ENCODE measurements around the gene SLC52A3.
"Not testable (repeated sequence)": the region's sequence is repeated elsewhere in the genome, so short reads cannot be mapped to it uniquely, and the experiment has no call there.

Gene SLC52A3

DNA sequence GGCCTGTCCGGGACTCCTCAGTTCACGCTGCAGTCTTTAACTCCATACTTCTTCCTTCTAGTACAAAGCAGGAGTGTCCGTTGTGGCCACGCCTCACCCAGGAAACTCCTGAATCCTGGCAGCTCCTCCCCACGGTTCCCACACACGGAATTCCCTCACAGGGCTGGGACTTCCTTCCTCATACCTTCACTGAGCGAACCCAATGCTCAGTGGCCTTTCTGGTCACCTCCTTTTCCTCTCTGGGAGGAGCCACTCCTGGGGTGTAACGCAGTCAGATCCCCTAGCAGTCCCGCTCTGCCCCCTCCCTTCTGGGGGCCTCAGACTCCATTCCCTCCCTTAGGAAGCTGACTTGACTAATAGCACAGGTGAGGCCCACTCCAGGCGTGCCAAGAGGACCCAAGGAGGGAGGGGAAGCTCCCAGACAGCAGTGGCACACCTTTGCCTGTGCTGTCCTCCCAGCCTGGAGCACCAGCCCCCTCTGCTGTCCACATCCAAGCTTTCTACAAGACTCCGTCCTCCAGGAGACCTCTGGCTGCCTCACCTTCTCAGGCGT lies at the start of gene SLC52A3:
TSS of gene SLC52A3 (minus strand) at position 75 of the 553 bp plus-strand sequence. CDS start 2,726 bp downstream, outside the sequence.
- no peak for DNase-seq

DNA sequence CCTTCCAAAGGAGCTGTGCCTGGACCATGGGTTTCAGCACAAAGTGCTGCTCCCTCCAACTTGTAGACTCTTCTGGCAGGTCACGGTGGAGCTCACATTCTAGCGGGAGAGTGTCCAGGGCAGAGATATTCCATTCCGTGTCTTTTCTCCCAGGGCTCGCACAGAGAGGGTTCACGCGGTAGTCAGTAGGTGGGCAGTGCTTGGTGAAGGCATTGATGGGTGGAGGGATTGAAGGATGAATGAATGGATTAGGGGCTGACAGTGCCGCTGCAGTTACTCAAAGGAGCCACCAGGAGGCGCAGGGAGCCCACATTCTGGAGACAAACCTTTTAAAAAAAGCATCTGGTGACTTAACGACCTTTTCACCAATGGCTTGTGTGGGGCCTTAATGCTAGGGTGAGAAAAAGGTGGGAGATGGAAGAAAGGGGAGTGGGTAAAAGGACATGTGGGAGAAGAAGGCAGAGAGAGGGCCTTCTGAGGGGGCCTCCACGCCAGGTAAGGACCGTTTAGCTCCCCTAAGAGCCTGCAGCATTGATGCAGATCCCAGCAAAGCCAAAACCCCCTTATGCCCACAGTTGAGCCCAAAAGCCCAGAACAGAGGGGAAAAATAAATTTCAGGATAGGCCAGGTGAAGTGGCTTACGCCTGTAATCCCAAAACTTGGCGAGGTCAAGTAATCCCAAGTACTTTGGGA lies 47.8 kb upstream of the SLC52A3 start:
- peak; percentile 67 for DNase-seq

DNA sequence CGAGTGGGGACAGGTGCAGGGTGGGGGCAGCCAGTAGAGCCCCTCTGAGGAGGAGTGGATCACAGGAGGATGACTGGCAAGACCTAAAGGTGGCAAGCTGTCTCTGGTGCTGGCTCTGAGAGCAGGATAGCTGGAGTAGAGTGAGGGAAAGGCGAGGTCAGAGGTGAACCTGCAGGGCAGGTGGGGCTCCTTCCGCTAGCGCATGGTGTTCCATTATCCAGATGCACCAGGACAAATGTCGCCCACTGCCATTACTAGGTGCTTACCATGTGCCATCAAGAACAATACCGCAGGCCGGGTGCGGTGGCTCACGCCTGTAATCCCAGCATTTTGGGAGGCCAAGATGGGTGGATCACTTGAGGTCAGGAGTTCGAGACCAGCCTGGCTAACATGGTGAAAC lies 46.9 kb upstream of the SLC52A3 start:
- DNase-seq: no peak

DNA sequence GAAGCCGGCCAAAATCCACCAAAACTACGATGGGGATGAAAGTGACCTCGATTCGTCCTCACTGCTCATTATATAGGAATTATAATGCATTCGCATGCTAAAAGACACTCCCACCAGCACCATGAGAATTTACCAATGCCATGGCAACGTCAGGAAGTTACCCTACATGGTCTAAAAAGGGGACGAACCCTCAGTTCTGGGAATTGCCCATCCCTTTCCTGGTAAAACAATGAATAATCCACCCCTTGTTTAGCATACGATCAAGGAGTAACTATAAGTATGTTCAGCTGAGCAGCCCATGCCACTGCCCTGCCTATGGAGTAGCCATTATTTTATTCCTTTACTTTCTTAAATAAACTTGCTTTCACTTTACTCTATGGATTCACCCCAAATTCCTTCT lies 45.1 kb upstream of the SLC52A3 start:
- no peak for DNase-seq

DNA sequence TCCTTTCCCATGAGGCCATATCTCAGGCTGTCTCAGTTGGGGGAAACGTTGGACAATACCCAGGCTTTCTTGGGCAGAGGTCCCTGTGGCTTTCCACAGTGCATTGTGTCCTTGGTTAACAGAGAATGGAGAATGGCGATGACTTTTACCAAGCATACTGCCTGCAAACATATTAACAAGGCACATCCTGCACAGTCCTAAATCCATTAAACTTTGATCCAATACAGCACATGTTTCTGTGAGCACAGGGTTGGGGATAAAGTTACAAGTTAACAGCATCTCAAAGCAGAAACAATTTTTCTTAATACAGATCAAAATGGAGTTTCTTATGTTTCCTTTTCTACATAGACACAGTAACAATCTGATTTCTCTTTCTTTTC lies 44.1 kb upstream of the SLC52A3 start:
- not testable (repeated sequence) for DNase-seq

DNA sequence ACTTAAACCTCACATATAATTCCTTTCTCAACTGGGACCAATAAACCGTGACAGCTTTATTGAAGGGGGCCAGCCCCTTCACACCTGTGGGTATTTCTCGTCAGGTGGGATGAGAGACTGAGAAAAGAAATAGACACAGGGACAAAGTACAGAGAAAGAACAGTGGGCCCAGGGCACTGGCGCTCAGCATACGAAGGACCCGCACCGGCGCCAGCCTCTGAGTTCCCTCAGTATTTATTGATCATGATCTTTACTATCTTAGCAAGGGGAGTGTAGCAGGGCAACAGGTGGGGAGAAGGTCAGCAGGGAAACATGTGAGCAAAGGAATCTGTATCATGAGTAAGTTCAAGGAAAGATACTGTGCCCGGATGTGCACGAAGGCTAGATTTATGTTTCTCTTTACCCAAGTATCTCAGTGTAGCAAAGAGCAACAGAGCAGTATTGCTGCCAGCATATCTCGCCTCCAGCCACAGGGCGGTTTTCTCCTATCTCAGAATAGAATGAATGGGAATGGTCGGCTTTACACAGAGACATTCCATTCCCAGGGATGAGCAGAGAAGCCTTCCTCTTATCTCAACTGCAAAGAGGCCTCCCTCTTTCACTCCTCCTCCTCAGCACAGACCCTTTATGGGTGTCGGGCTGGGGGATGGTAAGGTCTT lies 43.6 kb upstream of the SLC52A3 start:
- not testable (repeated sequence) for DNase-seq

DNA sequence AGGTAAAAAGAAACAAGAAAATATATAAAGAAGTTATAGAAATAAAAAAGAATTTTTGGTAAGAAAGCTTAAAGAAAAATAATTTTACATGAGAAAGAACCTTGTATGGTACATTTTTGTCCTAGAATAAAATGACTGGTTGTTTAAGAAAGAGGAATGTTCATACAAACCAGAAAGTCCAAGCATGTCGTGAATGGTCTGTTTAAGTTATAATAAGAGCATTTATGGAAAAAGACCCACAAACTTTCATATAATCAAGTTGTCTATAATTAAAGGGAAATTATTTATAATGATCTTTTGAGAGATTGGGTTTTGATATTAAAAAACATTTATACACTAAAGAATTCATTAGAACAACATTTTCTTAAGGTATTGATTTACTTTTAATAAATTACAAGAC lies 37.4 kb upstream of the SLC52A3 start:
- no peak for DNase-seq

DNA sequence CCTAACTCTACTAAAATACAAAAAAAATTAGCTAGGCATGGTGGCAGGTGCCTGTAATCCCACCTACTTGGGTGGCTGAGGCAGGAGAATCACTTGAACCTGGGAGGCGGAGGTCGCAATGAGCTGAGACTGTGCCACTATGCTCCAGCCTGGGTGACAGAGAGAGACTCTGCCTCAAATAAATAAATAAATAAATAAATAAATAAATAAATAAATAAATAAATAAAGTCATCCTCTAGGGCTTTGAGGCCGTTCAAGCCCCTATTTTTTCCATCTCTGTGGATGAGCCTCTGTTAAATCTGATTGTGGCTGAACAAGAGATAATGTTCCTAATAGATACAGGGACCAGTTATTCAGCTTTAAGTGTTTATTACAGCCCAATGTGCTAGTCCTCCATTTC lies 33.4 kb upstream of the SLC52A3 start:
- DNase-seq: no peak

DNA sequence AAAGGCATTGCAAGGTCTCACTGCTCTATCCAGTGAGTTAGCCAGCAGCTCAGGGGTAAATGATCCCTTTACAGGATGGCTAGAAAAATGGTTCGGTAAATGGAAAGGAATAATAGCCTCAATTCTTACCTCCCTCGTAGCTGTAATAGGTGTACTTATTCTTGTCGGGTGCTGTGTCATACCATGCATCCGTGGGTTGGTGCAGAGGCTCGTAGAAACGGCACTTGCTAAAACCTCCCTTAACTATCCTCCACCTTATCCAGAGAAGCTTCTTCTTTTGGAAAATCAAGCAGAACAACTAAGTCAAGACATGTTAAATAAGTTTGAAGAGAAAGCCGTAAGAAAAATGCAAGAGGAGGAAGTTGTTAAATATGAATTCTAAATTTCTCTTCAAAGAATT lies 31.7 kb upstream of the SLC52A3 start:
- not testable (repeated sequence) for DNase-seq

DNA sequence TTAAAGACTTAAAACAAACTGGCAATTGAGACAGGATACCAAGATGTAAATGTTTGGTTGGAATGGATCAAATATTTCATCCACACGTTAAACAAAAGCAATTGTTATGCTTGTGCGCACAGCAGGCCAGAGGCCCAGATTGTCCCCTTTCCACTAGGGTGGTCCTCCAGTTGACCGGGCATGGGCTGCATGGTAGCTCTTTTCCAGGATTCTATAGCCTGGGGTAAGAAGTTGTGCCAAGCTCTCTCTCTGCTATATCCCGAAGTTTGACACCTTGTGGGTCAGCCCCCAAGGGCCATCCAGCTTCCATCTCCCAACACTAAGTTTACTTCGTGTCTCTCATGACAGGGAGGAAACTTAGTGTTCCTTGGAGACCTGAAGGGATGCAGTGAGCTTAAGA lies 30.4 kb upstream of the SLC52A3 start:
- DNase-seq: not testable (repeated sequence)

DNA sequence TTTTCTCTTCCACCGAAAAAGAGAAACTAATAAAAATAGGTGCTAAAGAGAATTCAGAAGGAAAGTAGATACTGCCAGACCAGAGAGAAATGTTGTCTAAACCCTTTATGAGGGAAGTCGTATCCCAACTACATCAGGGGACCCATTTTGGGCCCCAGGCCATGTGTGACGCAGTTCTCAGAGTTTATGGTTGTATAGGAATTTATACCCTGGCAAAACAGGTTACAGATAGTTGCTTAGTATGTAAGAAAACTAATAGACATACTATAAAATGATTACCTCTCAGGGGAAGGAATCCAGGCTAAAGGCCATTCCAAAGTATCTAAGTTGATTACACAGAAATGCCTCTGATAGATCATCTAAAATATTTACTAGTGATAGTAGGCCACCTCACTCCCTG lies 28.6 kb upstream of the SLC52A3 start:
- DNase-seq: no peak

DNA sequence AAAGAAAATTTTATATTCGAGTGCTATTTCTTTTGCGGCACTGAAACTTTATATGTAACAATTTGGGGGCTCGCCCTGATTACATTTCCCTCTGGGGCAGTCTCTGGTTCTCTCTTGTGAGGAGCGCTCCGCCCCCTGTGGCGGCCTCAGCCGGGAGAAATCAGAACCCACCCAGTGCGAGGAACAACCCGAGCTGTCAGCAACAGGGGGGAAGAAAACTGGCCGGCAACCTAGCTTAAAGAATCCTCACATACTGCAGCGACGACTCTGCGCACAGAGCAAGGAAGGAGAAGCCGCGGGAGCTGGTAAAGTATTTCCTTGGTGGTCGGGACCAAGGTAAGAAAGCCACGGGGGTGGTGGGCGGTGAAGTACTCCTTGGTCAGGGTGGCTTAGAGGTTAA lies 23.9 kb upstream of the SLC52A3 start:
- DNase-seq: no peak

DNA sequence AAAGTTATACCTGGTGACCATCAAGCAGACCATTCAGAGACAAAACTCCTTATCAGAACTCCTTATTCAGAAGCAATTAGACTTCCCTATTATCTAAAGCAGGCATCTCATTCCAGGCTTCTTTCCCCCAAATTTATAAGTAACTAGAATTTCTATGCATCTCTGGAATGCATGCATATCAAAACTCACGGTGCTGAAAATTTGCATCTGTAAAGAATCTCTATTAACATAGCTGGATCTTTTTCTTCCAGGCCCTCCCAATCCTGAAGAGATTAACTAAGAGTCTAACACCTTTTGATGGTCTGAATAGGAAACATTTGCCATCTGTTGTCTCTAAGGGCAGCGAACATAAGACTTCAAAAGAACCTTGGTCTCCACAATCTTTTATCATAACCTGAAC lies 22.8 kb upstream of the SLC52A3 start:
- DNase-seq: no peak

DNA sequence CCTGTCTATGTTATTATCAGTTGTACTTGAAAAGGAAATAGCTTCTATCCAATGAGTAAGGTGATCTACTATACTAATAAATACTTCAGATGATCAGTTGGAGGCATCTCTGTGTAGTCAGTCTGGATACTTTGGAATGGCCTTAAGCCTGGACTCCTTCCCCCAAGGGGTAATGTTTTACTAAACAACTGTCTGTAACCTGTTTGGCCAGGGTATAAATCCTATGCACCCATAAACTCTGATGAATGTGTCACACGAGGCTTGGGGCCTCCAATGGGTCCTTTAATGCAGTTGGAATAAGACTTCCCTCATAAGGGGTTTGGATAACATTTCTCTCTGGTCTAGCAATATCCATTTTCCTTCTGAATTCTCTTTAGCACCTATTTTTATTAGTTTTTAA lies 19.5 kb upstream of the SLC52A3 start:
- DNase-seq: no peak

DNA sequence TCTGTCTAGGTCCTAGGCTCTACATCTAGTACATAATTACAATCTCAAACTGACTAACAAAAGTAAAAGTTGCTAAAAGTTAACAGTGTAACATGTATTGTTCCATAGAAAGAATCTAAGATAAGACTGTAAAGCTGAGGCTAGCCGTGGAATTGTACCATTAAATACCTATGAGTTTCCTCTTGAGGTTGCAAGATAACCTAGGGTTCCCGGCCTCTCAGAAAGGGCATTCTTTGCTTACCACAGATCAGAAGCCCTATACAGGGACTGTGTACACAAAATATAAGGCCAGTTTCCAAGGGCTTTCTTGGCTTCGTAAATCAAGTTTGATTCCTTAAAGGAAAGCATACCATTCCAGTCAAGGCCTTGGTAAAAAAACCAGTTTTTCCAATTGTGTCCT lies 11.5 kb upstream of the SLC52A3 start:
- DNase-seq: no peak

DNA sequence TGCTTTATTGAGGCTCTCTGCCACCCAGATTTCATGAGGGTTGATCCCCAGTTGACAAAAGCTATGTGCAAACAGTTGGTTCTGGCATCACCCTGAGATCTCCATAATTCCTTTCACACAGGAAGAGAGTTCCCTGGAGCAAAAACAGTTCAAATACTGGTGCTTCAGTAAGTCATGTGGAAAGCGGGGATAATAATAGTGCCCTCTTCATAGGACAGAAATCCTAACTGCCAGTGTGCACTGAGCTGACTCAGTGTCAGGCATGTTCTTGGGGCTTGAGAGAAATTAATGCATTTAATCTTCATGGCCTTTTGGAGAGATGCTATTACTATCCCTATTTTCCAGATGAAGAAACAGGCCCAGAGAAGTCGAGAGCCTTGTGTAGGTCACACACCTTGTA lies 7.9 kb upstream of the SLC52A3 start:
- no peak for DNase-seq

DNA sequence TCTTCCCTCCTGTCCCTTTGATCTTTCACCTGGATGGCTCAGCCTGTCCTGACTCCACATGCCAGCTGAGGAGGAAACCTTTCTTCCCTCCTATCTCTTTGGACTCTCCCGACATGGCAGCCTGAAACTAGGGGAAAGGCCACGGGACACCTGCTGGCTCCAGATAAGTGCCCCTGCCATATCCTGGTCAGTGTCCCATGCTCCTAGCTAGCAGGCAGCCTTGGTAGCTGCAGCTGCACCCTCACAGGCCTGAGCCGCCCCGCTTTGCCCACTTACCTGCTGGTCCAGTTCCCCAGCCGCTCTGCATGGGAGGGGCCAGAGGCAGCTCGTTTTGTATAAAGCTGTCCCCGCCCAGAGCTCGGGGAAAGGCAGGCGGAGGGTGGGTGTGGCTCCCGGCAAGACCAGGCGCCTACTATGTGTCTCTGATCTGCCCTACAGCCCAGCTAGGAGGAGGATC lies 7.4 kb upstream of the SLC52A3 start:
- DNase-seq: no peak

DNA sequence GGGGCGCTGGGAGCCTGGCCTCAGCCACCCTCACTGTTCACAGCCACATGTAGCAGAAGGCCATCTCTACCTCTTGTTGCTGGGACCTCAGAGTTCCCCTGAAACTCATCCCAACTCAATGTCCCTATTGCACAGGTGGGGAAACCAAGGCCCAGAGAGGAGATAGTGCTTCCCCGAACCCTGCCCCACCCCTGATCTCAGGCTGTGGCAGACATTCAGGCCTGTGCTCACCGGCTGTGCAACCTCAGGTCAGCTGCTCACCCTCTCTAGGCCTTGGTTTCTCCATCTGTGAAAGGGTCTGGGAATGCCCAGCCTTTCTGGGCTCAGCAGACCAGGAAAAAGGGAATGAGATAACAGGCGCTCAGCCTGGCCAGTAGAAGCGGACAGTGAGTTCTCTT lies 6.4 kb upstream of the SLC52A3 start:
- DNase-seq: no peak

DNA sequence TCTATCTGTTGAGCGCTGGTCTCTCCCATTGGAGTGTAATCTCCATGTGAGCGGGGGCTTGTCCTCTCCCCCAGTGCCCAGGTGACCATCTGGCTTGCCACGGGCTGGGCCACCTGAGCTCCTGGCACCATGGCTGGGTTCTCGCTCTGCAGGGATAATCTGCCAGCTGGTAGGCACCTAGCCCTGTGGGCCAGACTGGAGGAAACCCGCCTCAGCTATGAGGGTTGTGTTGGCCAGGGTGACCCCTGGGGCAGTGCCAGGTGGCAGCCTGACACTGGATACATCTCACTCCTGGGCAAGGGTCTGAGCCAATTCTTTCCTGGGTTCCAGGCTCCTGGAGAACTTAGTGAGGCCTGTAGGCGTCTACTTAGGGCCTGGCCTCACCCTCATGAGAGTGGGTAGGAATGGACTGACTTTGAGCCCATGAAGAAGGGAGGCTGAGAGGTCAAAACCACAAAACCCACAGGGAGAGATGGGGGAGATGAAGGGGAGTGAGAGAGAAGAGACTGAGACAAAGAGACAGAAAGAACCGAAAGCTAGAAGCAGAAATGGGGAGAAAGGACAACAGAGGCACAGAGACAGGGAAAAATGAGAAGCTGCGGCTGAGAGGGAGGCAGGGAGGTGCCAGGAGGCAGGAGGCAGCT lies 5.8 kb upstream of the SLC52A3 start:
- DNase-seq: no peak

DNA sequence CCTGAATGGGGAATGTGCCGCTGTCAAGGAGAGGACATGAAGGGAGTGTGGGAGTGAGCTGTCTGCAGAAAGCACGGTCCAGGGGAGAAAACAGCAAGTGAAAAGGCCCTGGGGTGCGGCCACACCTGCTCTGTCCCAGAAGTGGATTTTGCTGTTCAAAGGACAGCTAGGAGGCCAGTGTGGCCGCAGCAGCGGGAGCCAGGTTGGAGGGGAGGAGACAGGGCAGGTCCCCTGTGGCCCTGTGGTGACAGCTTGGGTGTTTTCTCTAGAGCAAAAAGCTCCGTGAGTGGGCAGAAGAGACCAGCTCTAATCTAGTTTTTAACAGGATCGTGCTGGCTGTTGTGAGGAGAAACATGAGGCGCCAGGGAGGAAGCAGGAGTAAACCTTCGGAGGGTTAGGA lies 4.5 kb upstream of the SLC52A3 start:
- no peak for DNase-seq

DNA sequence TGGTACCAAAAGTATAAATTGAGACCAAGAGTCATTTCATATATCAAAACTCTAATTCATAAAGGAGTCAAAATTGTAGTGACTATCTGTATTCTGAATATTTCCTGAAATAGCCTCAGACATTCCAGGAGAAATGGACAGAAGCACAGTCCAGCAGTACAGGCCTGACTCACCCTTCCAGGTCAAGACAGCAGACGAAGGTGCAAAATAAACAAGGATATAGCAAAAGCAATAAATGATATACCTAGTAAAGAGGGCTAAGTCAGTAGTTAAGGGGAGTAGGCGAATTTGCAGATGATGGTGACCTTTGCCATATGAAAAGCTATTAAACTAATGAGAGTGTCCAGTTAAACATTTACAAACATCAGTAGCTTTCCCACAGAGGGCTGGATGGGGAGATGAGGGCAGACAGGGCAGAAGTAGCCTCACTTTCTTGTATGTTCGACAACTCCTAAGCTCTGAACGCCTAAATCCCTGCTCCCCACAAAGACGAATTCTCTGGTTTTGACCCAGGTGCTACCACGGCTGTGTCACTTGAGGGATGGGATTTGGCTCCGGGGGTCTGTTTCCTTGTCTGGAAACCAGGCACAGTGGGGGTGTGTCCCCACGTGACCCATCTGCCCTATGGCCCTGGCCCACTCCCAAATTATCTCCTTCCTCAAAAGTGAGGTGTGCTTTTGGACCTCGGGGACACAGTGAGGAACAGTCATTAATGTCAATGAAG lies 3.6 kb upstream of the SLC52A3 start:
- no peak for DNase-seq

DNA sequence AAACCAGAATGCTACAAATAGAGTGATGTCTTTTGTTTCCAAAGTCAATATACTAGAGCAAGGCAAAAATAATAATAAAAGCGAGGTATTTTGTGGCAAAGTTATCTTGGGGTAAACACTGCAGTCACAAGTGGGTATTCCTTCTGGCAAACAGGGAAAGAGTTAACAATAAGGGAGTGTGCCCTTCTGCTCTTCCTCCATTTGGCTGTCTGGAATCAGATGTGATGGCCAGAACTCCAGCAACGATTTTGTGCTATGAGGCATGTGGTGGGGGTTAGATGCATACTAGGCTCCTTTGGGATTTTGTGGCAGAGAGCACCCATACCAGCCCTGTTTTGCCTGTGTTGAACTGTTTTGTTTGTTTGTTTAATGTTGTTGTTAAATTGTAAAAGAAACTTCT lies 2.4 kb upstream of the SLC52A3 start:
- DNase-seq: no peak

DNA sequence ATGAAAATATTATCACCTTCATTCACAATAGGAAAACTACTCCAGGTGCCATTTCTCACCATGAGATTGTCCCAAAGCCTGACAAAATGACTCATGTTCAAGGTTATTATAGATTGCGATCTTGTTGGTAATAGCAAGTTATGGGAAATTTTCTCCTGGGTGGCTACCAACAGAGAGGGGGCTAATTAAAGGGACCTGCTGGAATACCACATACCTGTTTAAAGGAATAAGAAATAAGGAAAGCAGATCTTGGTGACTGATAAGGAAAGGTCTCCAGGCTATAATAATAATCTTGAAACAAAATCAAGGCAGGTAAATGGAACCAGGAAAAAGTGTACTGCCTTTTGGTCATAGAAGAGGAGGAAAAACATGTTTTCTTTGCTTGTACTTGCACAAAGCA lies 1.4 kb downstream of the SLC52A3 start:
- no peak for DNase-seq
